Stimulated activated naive CD8-positive, alpha-beta T cell treated with anti-CD3 and anti-CD28 coated beads, Interleukin-15, Interleukin-2, amounts not matched to agents 100 U/mL and 50 U/mL, for 24 hours (primary cell): ENCODE data around the gene CLDN4.
"Not testable (repeated sequence)": the region's sequence is repeated elsewhere in the genome, so short reads cannot be mapped to it uniquely, and the experiment has no call there.

Experiments used
- ATAC-seq: fragments of 150-1000 bp; cut with Tn5 transposase; one replicate; pipeline ENCODE4 v1.10.0; 2021
- DNase-seq: peaks from one replicate; pipeline ENCODE4 v3.0.0; 2021

Gene CLDN4, protein sequence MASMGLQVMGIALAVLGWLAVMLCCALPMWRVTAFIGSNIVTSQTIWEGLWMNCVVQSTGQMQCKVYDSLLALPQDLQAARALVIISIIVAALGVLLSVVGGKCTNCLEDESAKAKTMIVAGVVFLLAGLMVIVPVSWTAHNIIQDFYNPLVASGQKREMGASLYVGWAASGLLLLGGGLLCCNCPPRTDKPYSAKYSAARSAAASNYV

DNA sequence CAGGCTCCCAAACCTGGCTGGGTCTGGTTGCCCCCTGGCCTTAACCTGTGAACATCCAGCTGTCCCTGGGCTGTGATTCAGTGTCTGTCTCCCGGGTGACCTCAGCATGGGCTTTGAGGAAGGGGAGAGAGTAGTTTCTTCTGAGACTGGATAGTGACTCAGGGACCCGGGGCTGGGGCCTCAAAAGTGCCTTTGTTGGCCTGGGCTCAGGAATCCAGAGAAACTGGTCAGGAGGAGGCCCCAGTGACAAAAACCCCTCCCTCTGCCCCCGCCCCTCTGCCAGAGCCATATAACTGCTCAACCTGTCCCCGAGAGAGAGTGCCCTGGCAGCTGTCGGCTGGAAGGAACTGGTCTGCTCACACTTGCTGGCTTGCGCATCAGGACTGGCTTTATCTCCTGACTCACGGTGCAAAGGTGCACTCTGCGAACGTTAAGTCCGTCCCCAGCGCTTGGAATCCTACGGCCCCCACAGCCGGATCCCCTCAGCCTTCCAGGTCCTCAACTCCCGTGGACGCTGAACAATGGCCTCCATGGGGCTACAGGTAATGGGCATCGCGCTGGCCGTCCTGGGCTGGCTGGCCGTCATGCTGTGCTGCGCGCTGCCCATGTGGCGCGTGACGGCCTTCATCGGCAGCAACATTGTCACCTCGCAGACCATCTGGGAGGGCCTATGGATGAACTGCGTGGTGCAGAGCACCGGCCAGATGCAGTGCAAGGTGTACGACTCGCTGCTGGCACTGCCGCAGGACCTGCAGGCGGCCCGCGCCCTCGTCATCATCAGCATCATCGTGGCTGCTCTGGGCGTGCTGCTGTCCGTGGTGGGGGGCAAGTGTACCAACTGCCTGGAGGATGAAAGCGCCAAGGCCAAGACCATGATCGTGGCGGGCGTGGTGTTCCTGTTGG, at the start of gene CLDN4:
TSS of gene CLDN4 (plus strand) at position 316 of the 903 bp plus-strand sequence. CDS start at position 522, 206 bp downstream.
- no peak for DNase-seq
- ATAC-seq: no peak

DNA sequence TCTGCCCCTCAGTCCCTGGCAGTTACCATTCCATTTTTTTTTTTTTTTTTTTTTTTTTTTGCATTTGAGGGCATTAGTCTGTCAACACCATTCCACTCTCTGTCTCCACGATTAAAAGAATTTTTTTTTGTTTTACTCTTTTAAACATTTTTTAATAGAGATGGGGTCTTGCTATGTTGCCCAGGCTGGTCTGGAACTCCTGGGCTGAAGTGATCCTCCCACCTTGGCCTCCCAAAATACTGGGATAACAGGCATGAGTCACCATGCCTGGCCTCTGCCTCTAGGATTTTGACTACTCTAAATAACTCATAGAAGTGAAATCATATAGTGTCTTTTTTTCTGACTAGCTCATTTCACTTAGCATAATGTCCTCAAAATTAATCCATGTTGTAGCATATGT, 44.2 kb upstream of the CLDN4 start:
- ATAC-seq: no peak

DNA sequence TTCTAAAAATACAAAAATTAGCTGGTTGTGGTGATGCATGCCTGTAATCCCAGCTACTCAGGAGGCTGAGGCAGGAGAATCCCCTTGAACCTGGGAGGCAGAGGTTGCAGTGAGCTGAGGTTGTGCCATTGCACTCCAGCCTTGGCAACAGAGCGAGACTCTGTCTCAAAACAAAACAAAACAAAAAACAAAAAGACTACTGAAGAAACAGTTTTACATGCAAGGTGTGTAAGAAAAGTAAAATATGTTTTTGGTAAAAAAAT, 43.1 kb upstream of the CLDN4 start:
- DNase-seq, ATAC-seq: not testable (repeated sequence)

More for the DNA sequence above, 44.2 kb upstream of the CLDN4 start:
- no peak for DNase-seq

DNA sequence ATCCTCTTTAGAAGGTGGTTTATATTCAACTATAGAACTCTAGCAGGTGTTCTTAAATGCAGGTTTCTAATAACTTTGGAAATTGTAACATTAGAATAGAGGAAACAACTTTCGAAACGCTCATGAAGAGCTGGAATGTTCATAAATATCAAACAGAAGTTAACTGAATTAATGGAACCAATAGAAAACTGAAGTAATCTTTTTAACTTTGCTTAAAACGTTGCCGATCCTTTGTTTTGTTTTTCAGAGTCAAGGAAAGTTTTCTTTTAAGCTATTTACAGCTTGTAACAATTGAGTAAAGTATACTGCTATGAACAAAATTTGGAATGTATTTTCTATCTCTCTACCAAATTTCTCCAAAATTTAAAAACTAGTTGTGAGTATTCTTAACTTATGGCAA, 41.7 kb upstream of the CLDN4 start:
- ATAC-seq (no peak), DNase-seq (no peak)

DNA sequence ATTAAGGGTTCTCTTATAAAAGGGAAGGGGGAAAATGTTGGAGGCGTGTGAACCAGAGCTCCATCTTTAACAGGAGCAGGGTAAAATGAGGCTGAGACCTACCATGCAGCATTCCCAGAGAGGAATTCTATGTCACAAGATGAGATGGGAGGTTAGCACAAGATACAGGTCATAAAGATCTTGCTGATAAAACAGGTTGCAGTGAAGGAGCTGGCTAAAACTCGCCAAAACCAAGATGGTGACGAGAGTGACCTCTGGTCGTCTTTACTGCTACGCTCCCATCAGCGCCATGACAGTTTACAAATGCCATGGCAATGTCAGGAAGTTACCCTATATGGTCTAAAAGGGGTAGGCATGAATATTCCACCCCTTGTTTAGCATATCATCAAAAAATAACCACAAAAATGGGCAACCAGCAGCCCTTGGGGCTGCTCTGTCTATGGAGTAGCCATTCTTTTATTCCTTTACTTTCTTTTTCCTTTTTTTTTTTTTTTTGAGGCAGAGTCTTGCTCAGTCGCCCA, 39.6 kb upstream of the CLDN4 start:
- DNase-seq, ATAC-seq: not testable (repeated sequence)

DNA sequence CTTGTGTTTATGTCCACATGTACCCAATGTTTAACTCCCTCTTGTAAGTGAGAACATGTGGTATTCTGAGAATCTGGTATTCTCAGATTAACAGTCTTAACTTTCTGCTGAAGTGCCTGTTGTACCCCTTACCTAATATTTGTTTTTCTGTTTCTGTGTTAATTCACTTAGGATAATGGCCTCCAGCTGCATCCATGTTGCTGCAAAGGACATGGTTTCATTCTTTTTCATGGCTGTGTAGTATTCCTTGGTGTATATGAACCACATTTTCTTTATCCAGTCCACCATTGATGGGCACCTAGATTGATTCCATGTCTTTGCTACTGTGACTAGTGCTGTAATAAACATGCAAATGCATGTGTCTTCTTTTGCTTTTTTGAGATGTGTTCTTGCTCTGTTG, 35.6 kb upstream of the CLDN4 start:
- not testable (repeated sequence) for ATAC-seq, DNase-seq

DNA sequence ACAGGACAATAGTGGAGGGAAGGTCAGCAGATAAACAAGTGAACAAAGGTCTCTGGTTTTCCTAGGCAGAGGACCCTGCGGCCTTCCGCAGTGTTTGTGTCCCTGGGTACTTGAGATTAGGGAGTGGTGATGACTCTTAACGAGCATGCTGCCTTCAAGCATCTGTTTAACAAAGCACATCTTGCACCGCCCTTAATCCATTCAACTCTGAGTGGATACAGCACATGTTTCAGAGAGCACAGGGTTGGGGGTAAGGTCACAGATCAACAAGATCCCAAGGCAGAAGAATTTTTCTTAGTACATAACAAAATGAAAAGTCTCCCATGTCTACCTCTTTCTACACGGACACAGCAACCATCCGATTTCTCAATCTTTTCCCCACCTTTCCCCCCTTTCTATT, 34.1 kb upstream of the CLDN4 start:
- not testable (repeated sequence) for ATAC-seq, DNase-seq

DNA sequence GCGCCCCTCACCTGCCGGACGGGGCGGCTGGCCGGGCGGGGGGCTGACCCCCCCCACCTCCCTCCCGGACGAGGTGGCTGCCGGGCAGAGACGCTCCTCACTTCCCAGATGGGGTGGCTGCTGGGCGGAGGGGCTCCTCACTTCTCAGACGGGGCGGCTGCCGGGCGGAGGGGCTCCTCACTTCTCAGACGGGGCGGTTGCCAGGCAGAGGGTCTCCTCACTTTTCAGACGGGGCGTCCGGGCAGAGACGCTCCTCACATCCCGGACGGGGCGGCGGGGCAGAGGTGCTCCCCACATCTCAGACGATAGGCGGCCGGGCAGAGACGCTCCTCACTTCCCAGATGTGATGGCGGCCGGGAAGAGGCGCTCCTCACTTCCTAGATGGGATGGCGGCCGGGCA, 33.6 kb upstream of the CLDN4 start:
- not testable (repeated sequence) for ATAC-seq, DNase-seq

DNA sequence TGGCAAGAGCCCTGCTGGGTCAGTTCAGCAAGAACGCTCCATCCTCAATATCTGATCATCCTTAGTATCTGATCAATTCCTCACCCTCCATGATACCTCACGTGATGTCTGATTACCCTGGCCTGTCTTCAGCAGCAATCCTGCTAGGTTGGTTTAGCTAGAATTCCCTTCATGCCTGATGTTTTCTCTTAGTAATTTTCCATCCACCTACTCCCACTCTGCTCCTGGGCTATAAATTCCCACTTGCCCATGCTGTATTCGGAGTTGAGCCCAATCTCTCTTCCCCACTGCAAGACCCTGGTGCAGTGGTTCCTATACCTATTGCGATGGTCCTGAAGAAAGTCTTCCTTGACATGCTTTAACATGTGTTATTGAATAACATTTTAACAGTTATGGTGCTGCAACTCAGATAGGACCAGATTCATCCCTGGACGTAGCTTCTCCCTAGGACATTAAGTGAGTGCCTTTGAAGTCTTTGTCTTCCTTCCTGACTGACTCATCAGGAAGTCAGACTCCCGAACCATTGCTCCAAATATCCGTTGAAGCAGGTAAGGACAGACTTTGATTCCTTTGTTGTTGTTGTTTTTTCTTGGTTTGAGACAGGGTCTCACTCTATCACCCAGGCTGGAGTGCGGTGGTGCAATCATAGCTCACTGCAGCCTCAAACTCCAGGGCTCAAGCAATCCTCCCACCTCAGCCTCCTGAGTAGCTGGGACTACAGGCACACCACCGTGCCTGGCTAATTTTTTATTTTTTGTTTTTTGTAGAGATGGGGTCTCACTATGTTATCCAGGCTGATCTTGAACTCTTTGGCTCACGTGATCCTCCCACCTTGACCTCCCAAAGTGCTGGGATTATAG, 31.3 kb upstream of the CLDN4 start:
- DNase-seq (no peak), ATAC-seq (no peak)

DNA sequence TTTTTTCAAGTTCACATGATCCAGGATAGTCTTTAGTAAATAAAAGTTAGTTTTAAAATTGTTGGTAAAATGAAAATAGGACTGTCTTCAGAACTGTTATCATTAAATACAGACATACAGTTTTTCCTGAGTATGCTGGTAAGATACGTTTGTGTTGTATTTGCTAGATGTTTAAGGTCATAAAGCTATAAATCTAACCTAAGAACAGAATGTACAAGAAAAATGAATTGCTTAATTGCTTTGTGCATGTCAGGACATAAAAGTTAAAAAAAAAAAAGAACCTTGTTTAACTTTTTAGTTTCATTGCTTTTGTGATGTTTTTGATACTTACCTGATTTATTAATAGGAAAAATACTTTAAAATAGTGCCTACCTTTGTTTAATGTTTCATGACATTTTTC, 29.2 kb upstream of the CLDN4 start:
- DNase-seq (no peak), ATAC-seq (no peak)

DNA sequence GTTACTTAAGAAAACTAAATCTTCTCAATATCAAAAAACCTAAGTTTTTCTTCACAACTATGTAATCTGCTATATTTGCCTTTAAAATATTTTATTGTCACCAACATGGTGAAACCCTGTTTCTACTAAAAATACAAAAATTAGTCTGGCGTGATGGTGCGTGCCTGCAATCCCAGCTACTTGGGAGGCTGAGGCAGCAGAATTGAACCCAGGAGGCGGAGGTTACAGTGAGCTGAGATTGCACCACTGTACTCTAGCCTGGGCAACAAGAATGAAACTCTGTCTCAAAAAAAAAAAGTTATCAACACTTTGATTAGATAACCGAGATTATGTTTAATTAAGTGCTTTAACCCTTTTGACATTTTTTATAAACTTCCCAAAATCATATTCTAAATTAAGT, 28.3 kb upstream of the CLDN4 start:
- DNase-seq (no peak), ATAC-seq (no peak)

DNA sequence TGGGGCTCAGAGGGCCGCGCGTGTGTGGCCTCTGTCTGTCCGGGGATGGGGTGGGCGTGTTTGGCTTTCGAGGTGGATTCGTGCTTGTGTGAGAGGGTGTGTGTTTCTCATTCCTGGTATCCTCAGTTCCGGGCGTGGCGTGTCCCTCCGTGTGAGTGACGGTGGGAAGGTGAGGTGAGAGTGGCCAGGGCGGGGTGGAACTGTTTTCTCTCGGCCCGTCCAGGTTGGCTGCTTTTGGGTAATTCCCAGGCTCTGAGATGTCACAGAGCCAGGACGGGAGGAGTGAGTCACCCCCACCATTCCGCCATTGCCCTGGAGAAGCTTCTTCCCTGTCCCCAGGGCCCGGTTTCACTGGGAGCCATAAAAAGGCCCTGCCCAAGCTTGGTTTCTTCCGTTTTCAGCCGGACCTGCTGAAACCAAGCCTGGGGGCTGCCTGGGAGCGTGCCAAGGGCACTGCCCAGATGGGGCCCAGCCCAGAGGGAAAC, 21.3 kb upstream of the CLDN4 start:
- ATAC-seq (no peak), DNase-seq (no peak)

DNA sequence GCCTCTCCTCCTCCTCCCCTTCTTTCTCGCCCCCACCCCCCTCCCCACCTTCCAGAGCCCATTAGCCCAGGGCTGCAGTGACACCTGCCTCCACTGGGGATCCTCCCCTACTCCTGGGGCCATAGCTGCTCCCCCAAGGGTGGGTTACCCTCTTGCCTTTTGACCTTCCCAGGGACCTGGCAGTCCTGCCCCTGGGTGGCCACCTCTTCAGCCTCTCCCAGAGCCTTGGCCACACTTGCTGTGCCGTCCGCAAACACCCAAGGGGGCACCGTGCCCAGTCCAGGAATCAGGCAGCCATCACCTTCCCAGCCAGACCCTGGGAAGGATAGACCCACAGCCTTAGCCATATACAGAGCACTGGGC, 19.8 kb upstream of the CLDN4 start:
- no peak for DNase-seq
- no peak for ATAC-seq

DNA sequence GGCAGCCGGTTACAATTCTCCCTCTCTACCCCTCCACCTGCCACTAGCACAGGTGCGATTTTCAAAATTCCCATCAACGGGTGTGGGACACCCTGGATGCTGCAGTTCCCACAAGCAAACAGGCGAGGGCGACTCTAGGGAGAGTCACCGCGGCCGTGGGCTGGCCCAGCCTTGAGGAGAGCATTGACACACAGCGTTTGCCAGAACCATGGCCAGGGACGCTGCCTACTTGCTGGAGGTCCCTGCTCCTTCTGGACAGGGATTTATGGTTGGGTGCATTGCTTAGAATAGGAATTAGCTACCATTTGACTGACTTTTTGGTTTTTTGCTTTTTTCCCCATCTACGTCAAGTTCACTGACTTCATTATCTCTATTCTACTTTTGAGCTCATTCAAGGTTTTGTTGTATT, 19.0 kb upstream of the CLDN4 start:
- peak; percentile 72 for DNase-seq
- ATAC-seq: peak; percentile 89

DNA sequence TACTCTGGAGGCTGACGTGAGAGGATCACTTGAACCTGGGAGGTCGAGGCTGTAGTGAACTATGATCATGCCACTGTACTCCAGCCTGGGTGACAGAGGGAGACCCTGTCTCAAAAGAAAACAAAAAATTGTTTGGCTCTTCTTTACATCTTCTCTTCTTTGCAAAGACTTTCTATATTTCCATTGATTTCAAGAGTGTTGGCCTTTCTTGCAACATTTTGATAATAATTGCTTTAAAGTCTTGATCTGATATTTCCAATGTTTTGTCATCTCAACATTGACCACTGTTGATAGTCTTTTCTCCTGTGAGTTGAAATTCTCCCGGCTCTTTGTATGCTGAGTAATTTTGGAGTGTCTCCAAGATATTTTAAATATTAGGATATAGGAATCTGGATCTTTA, 17.8 kb upstream of the CLDN4 start:
- DNase-seq: no peak
- no peak for ATAC-seq

DNA sequence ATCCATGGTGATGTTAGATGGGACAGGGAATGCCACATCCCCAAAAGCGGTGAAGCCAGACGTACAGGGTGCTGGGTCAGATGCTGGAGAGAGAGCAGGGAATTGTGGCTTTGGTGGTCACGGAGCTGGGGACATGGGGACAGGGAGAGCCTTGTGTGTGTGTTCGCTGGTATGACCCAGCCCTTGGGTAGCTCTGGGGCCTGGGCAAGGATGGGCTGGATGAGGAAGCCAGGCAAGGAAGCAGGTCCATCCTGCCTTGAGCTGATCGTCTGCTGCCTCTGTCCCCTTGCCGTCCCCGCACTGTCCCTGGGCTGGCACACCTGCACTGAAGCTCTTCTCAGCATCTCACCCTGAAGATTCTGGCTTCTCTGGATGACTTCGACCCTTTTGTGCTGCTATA, 15.4 kb upstream of the CLDN4 start:
- DNase-seq (no peak), ATAC-seq (no peak)

DNA sequence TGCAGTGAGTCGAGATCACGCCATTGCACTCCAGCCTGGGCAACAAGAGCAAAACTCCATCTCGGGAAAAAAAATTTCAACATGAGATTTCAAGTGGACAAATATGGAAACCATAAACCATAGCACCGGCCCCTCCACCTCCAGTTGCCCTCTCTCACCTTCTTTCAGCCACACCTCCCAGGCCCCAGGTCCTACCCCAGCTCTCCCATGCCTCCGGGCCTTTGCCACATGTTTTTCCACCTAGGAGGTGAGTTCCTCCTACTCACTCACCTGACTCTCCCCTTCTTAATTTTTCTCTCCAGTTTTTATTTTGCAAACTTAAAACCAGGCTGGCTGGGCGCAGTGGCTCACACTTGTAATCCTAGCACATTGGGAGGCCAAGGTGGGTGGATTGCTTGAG, 13.7 kb upstream of the CLDN4 start:
- ATAC-seq (no peak), DNase-seq (no peak)

DNA sequence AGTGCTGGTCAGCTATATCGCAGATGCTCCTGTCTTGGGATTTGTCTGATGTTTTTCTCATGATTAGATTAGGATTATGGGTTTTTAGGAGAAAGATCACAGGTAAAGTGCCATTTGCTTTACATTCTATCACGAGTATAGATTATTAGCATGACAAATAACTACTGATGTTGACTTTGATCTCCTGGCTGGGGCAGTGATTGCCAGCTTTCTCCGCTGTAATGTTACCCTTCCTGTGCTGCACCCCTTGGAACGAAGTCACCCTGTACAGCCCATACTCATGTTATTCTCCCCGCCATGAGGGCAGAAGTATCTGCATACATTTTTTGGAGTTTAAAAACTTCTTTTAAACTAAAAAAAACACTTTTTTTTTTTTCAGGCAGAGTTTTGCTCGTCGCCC, 10.8 kb upstream of the CLDN4 start:
- ATAC-seq: no peak

DNA sequence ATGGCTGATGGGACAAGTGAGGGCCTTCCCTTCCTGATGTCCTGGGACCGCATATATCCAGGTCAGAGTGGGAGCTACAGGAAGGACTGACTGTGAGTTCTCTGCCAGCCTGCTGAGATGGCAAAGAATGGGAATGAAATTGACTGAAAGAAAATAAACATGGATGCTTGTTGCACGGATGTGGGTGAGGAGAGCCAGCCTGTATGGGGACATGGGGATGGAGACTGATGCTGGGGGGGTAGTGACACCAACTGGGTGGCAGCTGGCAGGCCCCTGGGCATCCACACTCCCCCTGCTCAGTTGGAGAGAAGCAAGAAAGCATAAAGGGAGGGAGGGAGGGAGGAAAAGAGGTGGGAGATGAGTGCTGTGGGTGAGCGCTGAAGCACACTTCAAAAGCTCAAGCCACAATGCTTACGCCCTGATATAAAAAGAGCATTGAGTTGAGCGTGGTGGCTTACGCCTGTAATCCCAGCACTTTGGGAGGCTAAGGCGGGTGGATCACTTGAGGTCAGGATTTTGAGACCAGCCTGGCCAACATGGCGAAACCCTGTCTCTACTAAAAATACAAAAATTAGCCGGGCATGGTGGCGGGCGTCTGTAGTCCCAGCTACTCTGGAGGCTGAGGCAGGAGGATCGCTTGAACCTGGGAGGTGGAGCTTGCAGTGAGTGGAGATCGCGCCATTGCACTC, 9.1 kb upstream of the CLDN4 start:
- not testable (repeated sequence) for DNase-seq, ATAC-seq

More for the DNA sequence above, 10.8 kb upstream of the CLDN4 start:
- DNase-seq: no peak

DNA sequence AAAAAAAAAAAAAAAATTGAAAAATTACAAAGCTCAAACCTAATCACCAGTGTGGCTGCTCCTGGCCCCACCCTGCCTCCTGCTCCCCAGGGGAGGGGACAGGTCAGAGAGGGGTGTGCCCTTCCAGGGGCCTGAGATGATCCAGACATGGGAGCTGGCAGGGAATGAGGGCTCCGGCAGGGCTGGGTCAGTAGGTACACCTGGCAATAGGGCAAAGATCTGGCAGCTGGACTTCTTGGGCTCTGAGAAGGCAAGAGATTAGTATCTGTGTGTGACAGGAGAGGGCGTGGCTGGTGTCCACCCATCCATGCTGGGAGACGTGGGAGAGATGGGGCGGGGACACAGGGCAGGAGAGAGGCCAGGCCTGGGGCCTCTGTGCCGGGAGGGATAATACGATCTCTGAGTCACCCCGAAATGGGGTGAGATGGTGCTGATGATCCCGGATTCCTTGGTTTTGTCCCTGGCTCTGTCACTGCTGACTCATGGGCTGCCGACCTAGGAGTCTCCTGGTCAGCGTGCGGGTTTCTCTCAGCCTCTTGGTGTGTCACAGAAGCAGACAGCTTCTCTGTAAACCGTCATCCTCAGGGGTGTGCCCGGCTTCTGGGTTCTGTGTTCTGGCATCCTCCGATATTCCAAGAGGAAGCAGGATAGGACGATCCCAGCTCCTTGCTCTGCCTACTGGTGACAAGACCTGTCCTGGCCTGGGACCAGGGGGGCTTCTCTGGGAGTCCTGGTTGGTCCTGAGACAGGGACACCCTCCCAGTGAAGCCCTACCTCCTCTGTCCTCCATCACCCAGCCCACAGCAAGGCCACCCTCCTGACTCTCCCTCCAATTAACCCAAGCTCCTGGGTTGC, 8.2 kb upstream of the CLDN4 start:
- no peak for DNase-seq
- ATAC-seq: no peak

DNA sequence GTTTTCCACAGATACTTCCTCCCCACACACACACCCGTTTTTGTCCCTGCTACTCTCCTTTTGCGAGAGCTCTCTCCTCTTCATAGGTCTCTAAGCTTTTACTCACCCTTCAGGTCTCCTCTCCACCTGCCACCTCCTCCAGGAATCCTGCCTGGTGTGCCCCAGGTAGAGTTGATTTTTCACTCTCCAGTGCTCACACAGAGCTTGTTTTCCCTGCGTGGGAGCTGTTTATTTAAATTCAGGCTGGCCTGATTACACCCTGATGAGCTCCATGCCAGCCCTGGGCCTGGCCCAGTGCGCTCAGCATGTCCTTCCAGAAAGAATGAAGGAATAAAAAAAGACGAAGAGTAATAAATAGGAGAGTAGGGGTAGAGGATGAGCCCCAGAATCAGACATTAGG, 7.5 kb upstream of the CLDN4 start:
- DNase-seq: no peak
- ATAC-seq: no peak
